K562 (cell line): ENCODE measurements around the gene CDH18. TPM values are rescaled to one million over a fixed set of nuclear protein-coding genes. Genes with fewer than 3 reads are reported as not detected.

Experiments used
- ATAC-seq: fragments of 200-7000 bp; cut with Tn5 transposase; 3 replicates; pipeline ENCODE4 v1.9.1; 2020; ENCODE audit warnings: moderate library complexity
- BruUV-seq: library from RNA; stranded (reverse); fragments of 400-500 nt; replicated peaks from 2 replicates; lab custom pipeline; 2021; lab: Mats Ljungman, UMichigan
- CTCF ChIA-PET: fragments of 300-600 bp; formaldehyde crosslinking; extraction: SDS; loops from one replicate; lab custom pipeline; 2021; ENCODE audit warnings: low intra/inter-chr PET ratio; lab: Yijun Ruan, JAX
- POLR2A ChIA-PET: fragments of 300-600, 350-650 bp; sonication (Branson Sonifier 250); formaldehyde crosslinking; extraction: SDS; loops from one replicate; lab custom pipeline; 2021; ENCODE audit warnings: antibody characterized with exemption, inconsistent platforms; lab: Yijun Ruan, JAX
- DNase-seq, 4 experiments: peaks; one replicate each; pipeline versions ENCODE4 v3.0.0 to v3.0.0-alpha.2; 2011 to 2018; ENCODE audit warnings: low spot score in 3 of 4, mixed read lengths in 3 of 4; ENCODE audit errors: extremely low read depth in 1 of 4
- FAIRE-seq: peaks from 2 replicates; lab custom pipeline; 2011; peaks lifted over from hg19 to GRCh38; lab: Jason Lieb, UNC
- H2AFZ ChIP-seq: 2 replicates; pipeline ENCODE4 v1.6.0; 2011; ENCODE audit warnings: low read depth, low read length, control low read depth, inconsistent platforms
- H3K27ac ChIP-seq: fragments of 200-600 bp; 3 replicates; pipeline ENCODE4 v1.8.0; 2011; ENCODE audit warnings: low read depth, mild to moderate bottlenecking, control low read depth, inconsistent platforms, low read length, moderate library complexity, mixed read lengths; ENCODE audit errors: extremely low read depth
- H3K27me3 ChIP-seq, 2 experiments: fragments of 300-600 bp in 1 of 2; 2 replicates in 1 of 2; 3 replicates in 1 of 2; pipeline versions ENCODE4 v1.6.0 to v1.8.0; 2011; ENCODE audit warnings: inconsistent platforms in 2 of 2, low read length in 2 of 2, mild to moderate bottlenecking in 1 of 2, mixed read lengths in 1 of 2, moderate library complexity in 1 of 2; ENCODE audit not compliant: control insufficient read depth in 2 of 2, insufficient read depth in 2 of 2
- H3K36me3 ChIP-seq: fragments of 300-600 bp; 3 replicates; pipeline ENCODE4 v1.8.0; 2011; ENCODE audit warnings: mild to moderate bottlenecking, low read length, inconsistent platforms; ENCODE audit not compliant: control insufficient read depth, insufficient read depth
- H3K4me1 ChIP-seq, 2 experiments: fragments of 200-600 bp in 1 of 2; replicated peaks in 1 of 2; 2 replicates in 1 of 2; 3 replicates in 1 of 2; pipeline versions ENCODE4 v1.5.1 to v1.8.0; 2011; ENCODE audit warnings: inconsistent platforms in 2 of 2, low read length in 2 of 2, mild to moderate bottlenecking in 1 of 2, mixed read lengths in 1 of 2, moderate library complexity in 1 of 2; ENCODE audit not compliant: control insufficient read depth in 2 of 2, insufficient read depth in 2 of 2
- H3K4me2 ChIP-seq: 2 replicates; pipeline ENCODE4 v1.6.1; 2011; ENCODE audit warnings: low read length, control low read depth, inconsistent platforms, mixed read lengths; ENCODE audit not compliant: insufficient read depth
- H3K4me3 ChIP-seq: fragments of 200-600 bp; sonication (generic), shearing (Covaris generic); 2 replicates; pipeline ENCODE4 v1.5.1; 2016; ENCODE audit warnings: control low read depth, inconsistent platforms
- H3K79me2 ChIP-seq: fragments of 200-600 bp; 3 replicates; pipeline ENCODE4 v1.8.0; 2011; ENCODE audit warnings: low read length, inconsistent platforms; ENCODE audit not compliant: control insufficient read depth, insufficient read depth
- H3K9ac ChIP-seq, 2 experiments: 2 replicates each; pipeline versions ENCODE4 v1.6.0 to v1.6.1; 2011; ENCODE audit warnings: low read depth in 2 of 2, low read length in 2 of 2, control low read depth in 1 of 2, inconsistent platforms in 1 of 2, mild to moderate bottlenecking in 1 of 2, mixed read lengths in 1 of 2; ENCODE audit not compliant: insufficient read depth in 1 of 2
- H3K9me1 ChIP-seq: one replicate; pipeline ENCODE4 v1.6.0; 2011; ENCODE audit warnings: inconsistent platforms, mild to moderate bottlenecking, low read length, moderate library complexity; ENCODE audit not compliant: control insufficient read depth, insufficient read depth
- H3K9me3 ChIP-seq: replicated peaks from 2 replicates; pipeline ENCODE4 v1.5.1; 2011; ENCODE audit warnings: low read depth, low read length, inconsistent platforms; ENCODE audit not compliant: control insufficient read depth, insufficient read depth
- H4K20me1 ChIP-seq: replicated peaks from 2 replicates; pipeline ENCODE4 v1.6.1; 2011; ENCODE audit warnings: low read length, inconsistent platforms, mixed read lengths; ENCODE audit not compliant: control insufficient read depth, insufficient read depth
- ATF7 ChIP-seq: fragments of 450-650 bp; IDR thresholded peaks from 2 replicates; pipeline ENCODE4 v1.7.1; 2014; ENCODE audit warnings: mild to moderate bottlenecking, moderate library complexity
- BCLAF1 ChIP-seq, 2 experiments: fragments of 450-650 bp in 1 of 2; IDR thresholded peaks; 2 replicates each; pipeline ENCODE4 v1.6.1; 2011 to 2017; ENCODE audit warnings: low read depth in 2 of 2, antibody characterized with exemption in 1 of 2, borderline replicate concordance in 1 of 2, low read length in 1 of 2, mild to moderate bottlenecking in 1 of 2, mixed read lengths in 1 of 2; ENCODE audit not compliant: control insufficient read depth in 1 of 2
- BMI1 ChIP-seq: fragments of 150-350 bp; IDR thresholded peaks from 2 replicates; pipeline ENCODE4 v1.6.1; 2014; ENCODE audit warnings: low read length
- E4F1 ChIP-seq: fragments of 250-450 bp; sonication (Bioruptor Pico); IDR thresholded peaks from 2 replicates; pipeline ENCODE4 v1.5.0; 2021; ENCODE audit warnings: mild to moderate bottlenecking, borderline replicate concordance
- ELK1 ChIP-seq: sonication (generic); formaldehyde crosslinking; IDR thresholded peaks from 2 replicates; pipeline ENCODE4 v1.8.1; 2022; ENCODE audit warnings: missing genetic modification reagents
- KLF10 ChIP-seq: fragments of 250-450 bp; sonication (Bioruptor Pico); IDR thresholded peaks from 2 replicates; pipeline ENCODE4 v1.6.1; 2021; ENCODE audit warnings: matching md5 sums
- POLR2G ChIP-seq: fragments of 200-400 bp; formaldehyde crosslinking; IDR thresholded peaks from 2 replicates; pipeline ENCODE4 v1.6.1; 2017; ENCODE audit warnings: low read depth, mild to moderate bottlenecking, antibody characterized with exemption, low read length, moderate library complexity
- RCOR1 ChIP-seq, 2 experiments: IDR thresholded peaks; 2 replicates each; pipeline ENCODE4 v1.6.1; 2012; ENCODE audit warnings: low read depth in 2 of 2, low read length in 2 of 2, borderline replicate concordance in 1 of 2, improper control_type of control experiment in 1 of 2
- SNRNP70 ChIP-seq: fragments of 200-400 bp; formaldehyde crosslinking; optimal IDR thresholded peaks from 2 replicates; pipeline ENCODE3; 2017; ENCODE audit warnings: low read depth, low read length
- USF1 ChIP-seq: sonication (generic); formaldehyde crosslinking; IDR thresholded peaks from 2 replicates; pipeline ENCODE4 v1.9.0; 2022; ENCODE audit warnings: mild to moderate bottlenecking, missing genetic modification reagents
- ZBED1 ChIP-seq: IDR thresholded peaks from 2 replicates; pipeline ENCODE4 v1.6.1; 2014
- ZNF175 ChIP-seq: fragments of 200-800 bp; sonication (Bioruptor generic); IDR thresholded peaks from 2 replicates; pipeline ENCODE4 v1.6.1; 2016; ENCODE audit warnings: low read depth, mild to moderate bottlenecking, missing genetic modification characterization, missing compliant biosample characterization
- ZNF232 ChIP-seq: sonication (generic); formaldehyde crosslinking; IDR thresholded peaks from 2 replicates; pipeline ENCODE4 v1.8.0; 2022; ENCODE audit warnings: mild to moderate bottlenecking, missing genetic modification reagents
- ZNF253 ChIP-seq: fragments of 250-450 bp; sonication (Bioruptor Pico); conservative IDR thresholded peaks from 2 replicates; pipeline ENCODE4 v1.6.1; 2021; ENCODE audit warnings: mild to moderate bottlenecking
- WGBS: fragments of 100-300 bp; shearing (Covaris generic); methylation state at CpG from one replicate; pipeline ENCODE4 v1.1.6; 2016; ENCODE audit warnings: low coverage, mixed read lengths; ENCODE audit not compliant: insufficient coverage; ENCODE audit errors: missing lambda C conversion rate; 5-methylcytosine and 5-hydroxymethylcytosine counted together
- in situ Hi-C: fragments of 300-500 bp; cut with MboI; formaldehyde crosslinking; loops from 4 replicates; pipeline ENCODE4 v1.15.0; 2018; ENCODE audit warnings: inconsistent platforms, mixed read lengths
- intact Hi-C: fragments of 100-400 bp; cut with micrococcal nuclease; formaldehyde crosslinking; loops from 2 replicates; pipeline ENCODE4 v1.14.2; 2022
- polyA plus RNA-seq, 8 experiments: library from polyadenylated mRNA; depleted of rRNA in 4 of 8; stranded (reverse) in 5 of 8; unstranded in 3 of 8; fragments of >200 nt; fragmentation: Nextera tagmentation in 2 of 8; fragmentation: Illumina TruSeq in 1 of 8; extraction: Ambion mirVana in 2 of 8; extraction: Trizol in 1 of 8; gene quantifications; 2 replicates each; pipeline versions ENCODE4 v1.2.1 to v1.2.3, GENCODE V29; 2011 to 2014; ENCODE audit warnings: inconsistent platforms in 1 of 8, missing spikeins in 1 of 8
- total RNA-seq, 7 experiments: library from RNA; depleted of rRNA in 6 of 7; stranded (reverse); fragments of >200 nt in 6 of 7; fragmentation: Illumina TruSeq in 2 of 7; extraction: Trizol in 2 of 7; gene quantifications; 2 replicates each; pipeline versions ENCODE4 v1.2.1 to v1.2.3, GENCODE V29; 2011 to 2021; ENCODE audit warnings: low replicate concordance in 1 of 7

Gene CDH18
- total and polyA plus RNA-seq, 9 of the 15 experiments (the other 6 are each of a cell fraction or from before 2014, with no cell fraction given), result 0.18 to 1.4 (median 0.31) TPM

- DNase-seq, result no peak
- ATAC-seq, result no peak
- no peaks in the 10 kb centered on the region for H3K36me3 ChIP-seq
- no peak for FAIRE-seq
- no peaks in the 10 kb centered on the region for H3K79me2 ChIP-seq
- POLR2A ChIA-PET, result no interaction called here
- intact Hi-C loops (no loop called here), in situ Hi-C loops (no loop called here)
- WGBS, result 6% methylated on average over 2 of the region's 2 CpGs
- no peaks in the 10 kb centered on the region for H3K4me1 ChIP-seq
- H3K9me1 ChIP-seq, result no peaks in the 10 kb centered on the region
- no peaks in the 10 kb centered on the region for H3K27me3 ChIP-seq
- BruUV-seq, result no TSS peak
- H2AFZ ChIP-seq, result no peak overlapping the region
- no peak overlapping the region for H3K27ac ChIP-seq
- CTCF ChIA-PET, result no interaction called here
- no peak overlapping the region for H3K4me3 ChIP-seq
- H3K9me3 ChIP-seq, result peaks cover 2% of the 10 kb centered on the region
- H4K20me1 ChIP-seq, result no peaks in the 10 kb centered on the region
- no peak overlapping the region for H3K9ac ChIP-seq
- no peak overlapping the region for H3K4me2 ChIP-seq
- TF ChIP-seq RCOR1 (IDR thresholded peaks at IDR 0.05; ENCODE audit: borderline replicate concordance in 1 of 2, low read depth in 2 of 2, low read length in 2 of 2) (no peak), ZNF175 (CRISPR knock-in tag) (no peak), E4F1 (CRISPR knock-in tag) (no peak), USF1 (CRISPR knock-in tag) (no peak), BMI1 (no peak), ZNF232 (CRISPR knock-in tag) (no peak), KLF10 (CRISPR knock-in tag) (no peak), ATF7 (no peak), SNRNP70 (no peak), BCLAF1 (IDR thresholded peaks at IDR 0.05; ENCODE audit: borderline replicate concordance in 1 of 2, control insufficient read depth in 1 of 2, low read depth in 2 of 2, low read length in 1 of 2) (no peak), POLR2G (no peak), ZNF253 (CRISPR knock-in tag) (no peak), ELK1 (CRISPR knock-in tag) (no peak), ZBED1 (no peak)
Measured at GRCh38 chr5:19655627-19656026, 332.4 kb downstream of the CDH18 start.
